ENCODE results near the gene CEP112. TPM values are rescaled to one million over a fixed set of nuclear protein-coding genes. Genes with fewer than 3 reads are reported as not detected.
A peak's percentile ranks its signal among the peaks of the same experiment; 100 is the strongest.

Gene CEP112
- total and polyA plus RNA-seq, 9 of the 15 experiments (the other 6 are each of a cell fraction or from before 2014, with no cell fraction given): 0.84 TPM; not detected in 8

- Histone ChIP-seq H3K9ac (ENCODE audit: insufficient read depth in 1 of 2, low read depth in 2 of 2, low read length in 2 of 2) (no peak overlapping the region), H3K36me3 (ENCODE audit: control insufficient read depth, insufficient read depth, low read length) (no peaks in the 10 kb centered on the region), H3K27ac (ENCODE audit: extremely low read depth, low read depth, low read length) (no peak overlapping the region), H3K27me3 (ENCODE audit: control insufficient read depth in 2 of 2, insufficient read depth in 2 of 2, low read length in 2 of 2) (no peaks in the 10 kb centered on the region; a peak in 1 of 5 replicates), H3K9me1 (ENCODE audit: control insufficient read depth, insufficient read depth, low read length) (no peaks in the 10 kb centered on the region), H3K4me3 (no peak overlapping the region), H4K20me1 (replicated peaks; ENCODE audit: control insufficient read depth, insufficient read depth, low read length) (no peaks in the 10 kb centered on the region), H3K4me1 (replicated peaks in 1 of 2; ENCODE audit: control insufficient read depth in 2 of 2, insufficient read depth in 2 of 2, low read length in 2 of 2) (no peaks in the 10 kb centered on the region), H3K4me2 (ENCODE audit: insufficient read depth, low read length) (no peak overlapping the region), H3K79me2 (ENCODE audit: control insufficient read depth, insufficient read depth, low read length) (no peaks in the 10 kb centered on the region), H2AFZ (ENCODE audit: low read depth, low read length) (no peak overlapping the region), H3K9me3 (replicated peaks; ENCODE audit: control insufficient read depth, insufficient read depth, low read depth, low read length) (no peaks in the 10 kb centered on the region)
- FAIRE-seq: no peak
- ChIA-PET CTCF (ENCODE audit: low intra/inter-chr PET ratio) (no interaction called here), POLR2A (no interaction called here)
- TF ChIP-seq NFATC3 (IDR thresholded peaks at IDR 0.05) (no peak), CEBPG (CRISPR knock-in tag; IDR thresholded peaks at IDR 0.05) (no peak), CEBPG (tag; conservative IDR thresholded peaks at IDR 0.05 in 1 of 2, IDR thresholded peaks at IDR 0.05 in 1 of 2) (peak in 1 of 2 experiments; percentile 43; a peak in 3 of 4 replicates), KLF10 (CRISPR knock-in tag; IDR thresholded peaks at IDR 0.05) (no peak), CEBPB (tag; IDR thresholded peaks at IDR 0.05) (peak; percentile 36; the same call in 1 of the 2 replicates), ATF7 (IDR thresholded peaks at IDR 0.05) (no peak)
- TF ChIP-seq, protein P1, sequence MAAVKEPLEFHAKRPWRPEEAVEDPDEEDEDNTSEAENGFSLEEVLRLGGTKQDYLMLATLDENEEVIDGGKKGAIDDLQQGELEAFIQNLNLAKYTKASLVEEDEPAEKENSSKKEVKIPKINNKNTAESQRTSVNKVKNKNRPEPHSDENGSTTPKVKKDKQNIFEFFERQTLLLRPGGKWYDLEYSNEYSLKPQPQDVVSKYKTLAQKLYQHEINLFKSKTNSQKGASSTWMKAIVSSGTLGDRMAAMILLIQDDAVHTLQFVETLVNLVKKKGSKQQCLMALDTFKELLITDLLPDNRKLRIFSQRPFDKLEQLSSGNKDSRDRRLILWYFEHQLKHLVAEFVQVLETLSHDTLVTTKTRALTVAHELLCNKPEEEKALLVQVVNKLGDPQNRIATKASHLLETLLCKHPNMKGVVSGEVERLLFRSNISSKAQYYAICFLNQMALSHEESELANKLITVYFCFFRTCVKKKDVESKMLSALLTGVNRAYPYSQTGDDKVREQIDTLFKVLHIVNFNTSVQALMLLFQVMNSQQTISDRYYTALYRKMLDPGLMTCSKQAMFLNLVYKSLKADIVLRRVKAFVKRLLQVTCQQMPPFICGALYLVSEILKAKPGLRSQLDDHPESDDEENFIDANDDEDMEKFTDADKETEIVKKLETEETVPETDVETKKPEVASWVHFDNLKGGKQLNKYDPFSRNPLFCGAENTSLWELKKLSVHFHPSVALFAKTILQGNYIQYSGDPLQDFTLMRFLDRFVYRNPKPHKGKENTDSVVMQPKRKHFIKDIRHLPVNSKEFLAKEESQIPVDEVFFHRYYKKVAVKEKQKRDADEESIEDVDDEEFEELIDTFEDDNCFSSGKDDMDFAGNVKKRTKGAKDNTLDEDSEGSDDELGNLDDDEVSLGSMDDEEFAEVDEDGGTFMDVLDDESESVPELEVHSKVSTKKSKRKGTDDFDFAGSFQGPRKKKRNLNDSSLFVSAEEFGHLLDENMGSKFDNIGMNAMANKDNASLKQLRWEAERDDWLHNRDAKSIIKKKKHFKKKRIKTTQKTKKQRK (IDR thresholded peaks at IDR 0.05; ENCODE audit: borderline replicate concordance, low read depth, low read length): no peak
- whole genome bisulfite sequencing (ENCODE audit: insufficient coverage, low coverage, missing lambda C conversion rate): 0% methylated on average over 4 of the region's 4 CpGs
- ATAC-seq: no peak
- DNase-seq (ENCODE audit: extremely low read depth in 1 of 4, low spot score in 3 of 4): no peak
- in situ Hi-C loops (cut with MboI): no loop called here
- no TSS peak for BruUV-seq (replicated peaks)
- intact Hi-C loops (cut with micrococcal nuclease): no loop called here
These were observed 13.3 kb downstream of the CEP112 start for GRCh38 chr17:66178642-66179041.
